Large intestine (tissue), 3 donors: Measurements from ENCODE around the gene RPTOR. TPM values are rescaled to one million over a fixed set of nuclear protein-coding genes. Genes with fewer than 3 reads are reported as not detected.

ENCODE experiments used
- DNase-seq, 2 donors: peaks; one replicate each; pipeline versions ENCODE4 v3.0.0 to v3.0.0-alpha.2; 2013
- H3K27ac ChIP-seq: one replicate; pipeline ENCODE4 v1.5.1; 2013; ENCODE audit warnings: low read length
- H3K27me3 ChIP-seq: 2 replicates; pipeline ENCODE4 v1.6.1; 2013; ENCODE audit warnings: low read length; ENCODE audit not compliant: control insufficient read depth, insufficient read depth
- H3K36me3 ChIP-seq: 2 replicates; pipeline ENCODE4 v1.6.1; 2013; ENCODE audit warnings: low read length; ENCODE audit not compliant: control insufficient read depth, insufficient read depth
- H3K4me1 ChIP-seq: one replicate; pipeline ENCODE4 v1.6.1; 2013; ENCODE audit warnings: low read length; ENCODE audit not compliant: control insufficient read depth, insufficient read depth
- H3K4me3 ChIP-seq: one replicate; pipeline ENCODE4 v1.5.1; 2013; ENCODE audit warnings: low read length
- H3K9me3 ChIP-seq: one replicate; pipeline ENCODE4 v1.6.1; 2013; ENCODE audit warnings: mild to moderate bottlenecking, low read depth, low read length, moderate library complexity; ENCODE audit not compliant: control insufficient read depth
- WGBS: methylation state at CpG from one replicate; pipeline ENCODE4 v1.1.5; 2013; ENCODE audit warnings: low lambda C conversion rate; ENCODE audit not compliant: insufficient coverage; 5-methylcytosine and 5-hydroxymethylcytosine counted together
- polyA plus RNA-seq: library from polyadenylated mRNA; unstranded; fragments of 120-200 nt; gene quantifications from one replicate; pipeline ENCODE4 v1.2.1, GENCODE V29; 2013

RPTOR gene
- polyA plus RNA-seq, 1 donor, result 16.8 TPM

GRCh38 chr17:81010935-81011334 lies 466.3 kb downstream of the RPTOR start:
- H3K27ac ChIP-seq, result no peak overlapping the region
- H3K9me3 ChIP-seq, result no peaks in the 10 kb centered on the region
- H3K4me1 ChIP-seq, result no peaks in the 10 kb centered on the region
- no peaks in the 10 kb centered on the region for H3K36me3 ChIP-seq
- no peak for DNase-seq
- H3K27me3 ChIP-seq, result peaks cover 5% of the 10 kb centered on the region
- no CpG with 5 or more reads among the region's 2 CpGs for WGBS
- no peak overlapping the region for H3K4me3 ChIP-seq

GRCh38 chr17:81011951-81012350 lies 467.3 kb downstream of the RPTOR start:
- Histone ChIP-seq H3K4me1 (no peaks in the 10 kb centered on the region), H3K27ac (no peak overlapping the region), H3K9me3 (no peaks in the 10 kb centered on the region), H3K27me3 (no peaks in the 10 kb centered on the region), H3K4me3 (no peak overlapping the region), H3K36me3 (no peaks in the 10 kb centered on the region)
- WGBS, result 20% methylated on average over 1 of the region's 3 CpGs
- DNase-seq, result no peak

- H3K27ac ChIP-seq, result no peak overlapping the region
- peaks cover 3% of the 10 kb centered on the region for H3K4me1 ChIP-seq
- no peaks in the 10 kb centered on the region for H3K9me3 ChIP-seq
- no peak for DNase-seq
- no peaks in the 10 kb centered on the region for H3K27me3 ChIP-seq
- H3K4me3 ChIP-seq, result no peak overlapping the region
- no CpG with 5 or more reads among the region's 13 CpGs for WGBS
- H3K36me3 ChIP-seq, result no peaks in the 10 kb centered on the region
These were observed 468.2 kb downstream of the RPTOR start for GRCh38 chr17:81012574-81013447.

GRCh38 chr17:81013642-81014041 lies 469.0 kb downstream of the RPTOR start:
- no peak for DNase-seq
- WGBS, result no CpG with 5 or more reads among the region's 6 CpGs

GRCh38 chr17:81015136-81015535 lies 470.5 kb downstream of the RPTOR start:
- no peak for DNase-seq
- no peaks in the 10 kb centered on the region for H3K36me3 ChIP-seq
- H3K4me3 ChIP-seq, result no peak overlapping the region
- H3K27me3 ChIP-seq, result no peaks in the 10 kb centered on the region
- peaks cover 8% of the 10 kb centered on the region for H3K4me1 ChIP-seq
- no peak overlapping the region for H3K27ac ChIP-seq
- H3K9me3 ChIP-seq, result no peaks in the 10 kb centered on the region
- no CpG with 5 or more reads among the region's 1 CpG for WGBS

More at GRCh38 chr17:81013642-81014041, 469.0 kb downstream of the RPTOR start:
- Histone ChIP-seq H3K4me3 (no peak overlapping the region), H3K4me1 (peaks cover 5% of the 10 kb centered on the region), H3K27ac (no peak overlapping the region), H3K9me3 (no peaks in the 10 kb centered on the region), H3K36me3 (no peaks in the 10 kb centered on the region), H3K27me3 (no peaks in the 10 kb centered on the region)

Other genes with a start within 250 kb of the RPTOR start
- gene ENDOV, start 129.7 kb upstream of the RPTOR start, polyA plus RNA-seq, result 30.8 TPM
- 1.3 TPM for gene NPTX1, start 68.2 kb upstream of the RPTOR start, polyA plus RNA-seq